H1 (cell line): Measurements from ENCODE around the gene C14orf132. TPM values are rescaled to one million over a fixed set of nuclear protein-coding genes. Genes with fewer than 3 reads are reported as not detected.

Source experiments
- CTCF ChIA-PET: fragments of 300-600 bp; sonication (Branson Sonifier 250); formaldehyde crosslinking; loops from one replicate; lab custom pipeline; 2021; ENCODE audit not compliant: partially characterized antibody; lab: Charles Lee
- POLR2A ChIA-PET: fragments of 300-600 bp; sonication (Branson Sonifier 250); formaldehyde crosslinking; loops from one replicate; lab custom pipeline; 2021; ENCODE audit warnings: inconsistent platforms; ENCODE audit not compliant: partially characterized antibody; lab: Charles Lee
- DNase-seq, 2 experiments: peaks; one replicate each; pipeline versions ENCODE4 v3.0.0 to v3.0.0-alpha.2; 2010 to 2022; ENCODE audit warnings: low spot score in 2 of 2, low read depth in 1 of 2, mixed read lengths in 1 of 2
- FAIRE-seq: peaks from 2 replicates; lab custom pipeline; 2011; peaks lifted over from hg19 to GRCh38; lab: Jason Lieb, UNC
- H2AFZ ChIP-seq: 2 replicates; pipeline ENCODE4 v1.8.1; 2012; ENCODE audit warnings: low read length, inconsistent platforms
- H2AK5ac ChIP-seq: 2 replicates; pipeline ENCODE4 v1.6.1; 2013; ENCODE audit warnings: low read depth, low read length
- H2BK120ac ChIP-seq: replicated peaks from 2 replicates; pipeline ENCODE3; 2013; ENCODE audit warnings: low read depth, low read length, inconsistent platforms
- H2BK12ac ChIP-seq: 2 replicates; pipeline ENCODE4 v1.6.1; 2013; ENCODE audit warnings: low read depth, low read length
- H2BK15ac ChIP-seq: 2 replicates; pipeline ENCODE4 v1.6.1; 2013; ENCODE audit warnings: low read length
- H2BK20ac ChIP-seq: 2 replicates; pipeline ENCODE4 v1.6.1; 2013; ENCODE audit warnings: low read length
- H2BK5ac ChIP-seq: 2 replicates; pipeline ENCODE4 v1.6.1; 2013; ENCODE audit warnings: low read depth, low read length
- H3K14ac ChIP-seq: 2 replicates; pipeline ENCODE4 v1.6.1; 2013; ENCODE audit warnings: inconsistent platforms; ENCODE audit not compliant: insufficient read length
- H3K18ac ChIP-seq: 2 replicates; pipeline ENCODE4 v1.6.1; 2013; ENCODE audit warnings: low read length; ENCODE audit errors: extremely low read depth
- H3K23ac ChIP-seq: 2 replicates; pipeline ENCODE4 v1.6.1; 2013; ENCODE audit warnings: inconsistent platforms; ENCODE audit not compliant: insufficient read length
- H3K23me2 ChIP-seq: 2 replicates; pipeline ENCODE4 v1.6.1; 2013; ENCODE audit warnings: low read depth, low read length
- H3K27ac ChIP-seq: 2 replicates; pipeline ENCODE4 v1.6.1; 2011; ENCODE audit warnings: low read depth, low read length, inconsistent platforms
- H3K27me3 ChIP-seq, 4 experiments: replicated peaks in 1 of 4; 1 replicate in 1 of 4; 2 replicates in 3 of 4; pipeline versions ENCODE4 v1.6.1 to v1.8.1; 2011 to 2013; ENCODE audit warnings: low read length in 3 of 4, mild to moderate bottlenecking in 3 of 4, inconsistent platforms in 2 of 4, mixed read lengths in 2 of 4, moderate library complexity in 1 of 4; ENCODE audit not compliant: control insufficient read depth in 3 of 4, insufficient read depth in 3 of 4; ENCODE audit errors: extremely low read depth in 1 of 4
- H3K36me3 ChIP-seq, 4 experiments: 2 replicates each; pipeline versions ENCODE4 v1.6.1 to v1.8.1; 2011 to 2013; ENCODE audit warnings: mild to moderate bottlenecking in 4 of 4, low read length in 3 of 4, moderate library complexity in 2 of 4, control low read depth in 1 of 4, inconsistent platforms in 1 of 4; ENCODE audit not compliant: insufficient read depth in 4 of 4, control insufficient read depth in 2 of 4
- H3K4ac ChIP-seq: replicated peaks from 2 replicates; pipeline ENCODE3; 2013; ENCODE audit warnings: low read length, low read depth, mixed read lengths, inconsistent platforms; ENCODE audit not compliant: insufficient read length
- H3K4me1 ChIP-seq, 4 experiments: replicated peaks in 1 of 4; 1 replicate in 1 of 4; 2 replicates in 3 of 4; pipeline versions ENCODE4 v1.6.1 to v1.8.1; 2011 to 2013; ENCODE audit warnings: low read length in 3 of 4, inconsistent platforms in 2 of 4, mixed read lengths in 1 of 4; ENCODE audit not compliant: insufficient read depth in 4 of 4, control insufficient read depth in 3 of 4
- H3K4me2 ChIP-seq, 2 experiments: 2 replicates each; pipeline versions ENCODE4 v1.6.1 to v1.8.1; 2011 to 2013; ENCODE audit warnings: low read depth in 2 of 2, low read length in 2 of 2, control low read depth in 1 of 2, inconsistent platforms in 1 of 2, mild to moderate bottlenecking in 1 of 2; ENCODE audit not compliant: insufficient read depth in 1 of 2
- H3K4me3 ChIP-seq, 4 experiments: fragments of 200-600, 300-600 bp in 1 of 4; sonication (generic), shearing (Covaris generic), sonication (Bioruptor Twin) in 1 of 4; 2 replicates each; pipeline versions ENCODE4 v1.5.1 to v1.8.1; 2011 to 2016; ENCODE audit warnings: low read length in 4 of 4, low read depth in 3 of 4, control low read depth in 2 of 4, inconsistent platforms in 2 of 4, mild to moderate bottlenecking in 2 of 4, mixed read lengths in 1 of 4, moderate library complexity in 1 of 4; ENCODE audit not compliant: insufficient read depth in 2 of 4; ENCODE audit errors: extremely low read depth in 1 of 4
- H3K56ac ChIP-seq: replicated peaks from 2 replicates; pipeline ENCODE3; 2013; ENCODE audit warnings: low read depth, mild to moderate bottlenecking, mixed read lengths, low read length, inconsistent platforms; ENCODE audit not compliant: insufficient read length
- H3K79me1 ChIP-seq: 2 replicates; pipeline ENCODE4 v1.6.1; 2013; ENCODE audit warnings: low read depth, low read length, control low read depth
- H3K79me2 ChIP-seq, 2 experiments: 2 replicates each; pipeline versions ENCODE4 v1.6.1 to v1.8.1; 2012 to 2013; ENCODE audit warnings: low read length in 2 of 2, mild to moderate bottlenecking in 2 of 2, inconsistent platforms in 1 of 2; ENCODE audit not compliant: insufficient read depth in 2 of 2, control insufficient read depth in 1 of 2
- H3K9ac ChIP-seq, 4 experiments: replicated peaks in 1 of 4; 1 replicate in 1 of 4; 2 replicates in 3 of 4; pipeline versions ENCODE4 v1.6.1 to v1.8.1; 2011 to 2013; ENCODE audit warnings: low read depth in 3 of 4, low read length in 3 of 4, control low read depth in 2 of 4, mild to moderate bottlenecking in 2 of 4, moderate library complexity in 2 of 4, inconsistent platforms in 1 of 4; ENCODE audit errors: extremely low read depth in 1 of 4
- H3K9me3 ChIP-seq, 2 experiments: 2 replicates each; pipeline versions ENCODE4 v1.6.1 to v1.8.1; 2012 to 2013; ENCODE audit warnings: mild to moderate bottlenecking in 2 of 2, moderate library complexity in 2 of 2, control low read depth in 1 of 2, inconsistent platforms in 1 of 2, low read depth in 1 of 2, low read length in 1 of 2, mixed read lengths in 1 of 2; ENCODE audit not compliant: insufficient read depth in 2 of 2
- H4K20me1 ChIP-seq, 2 experiments: replicated peaks in 1 of 2; 2 replicates each; pipeline versions ENCODE3 to v1.8.1; 2011 to 2013; ENCODE audit warnings: inconsistent platforms in 2 of 2, low read length in 2 of 2, mild to moderate bottlenecking in 1 of 2; ENCODE audit not compliant: insufficient read depth in 2 of 2, control insufficient read depth in 1 of 2
- H4K5ac ChIP-seq: 2 replicates; pipeline ENCODE4 v1.6.1; 2013; ENCODE audit warnings: low read length, low read depth, mixed read lengths, inconsistent platforms; ENCODE audit not compliant: insufficient read length
- H4K8ac ChIP-seq: 2 replicates; pipeline ENCODE4 v1.8.0; 2013; ENCODE audit warnings: mild to moderate bottlenecking, moderate library complexity, low read length, inconsistent platforms; ENCODE audit not compliant: insufficient read depth; ENCODE audit errors: extremely low read depth
- H4K91ac ChIP-seq: replicated peaks from 2 replicates; pipeline ENCODE3; 2013; ENCODE audit warnings: low read length, mixed read lengths, inconsistent platforms; ENCODE audit not compliant: insufficient read length
- SRF ChIP-seq: IDR thresholded peaks from 2 replicates; pipeline ENCODE4 v1.6.1; 2011; ENCODE audit warnings: mild to moderate bottlenecking, low read depth, low read length, moderate library complexity
- WGBS, 2 experiments: shearing (Covaris generic) in 1 of 2; methylation state at CpG; one replicate each; pipeline versions ENCODE4 v1.1.6 to v1.1.7; 2013 to 2015; ENCODE audit warnings: low lambda C conversion rate in 2 of 2, mixed read lengths in 2 of 2, inconsistent platforms in 1 of 2, low coverage in 1 of 2, missing lambda C conversion rate in 1 of 2; ENCODE audit not compliant: insufficient replicate concordance in 2 of 2, insufficient coverage in 1 of 2, insufficient read length in 1 of 2; ENCODE audit errors: extremely low coverage in 1 of 2, missing lambda C conversion rate in 1 of 2; 5-methylcytosine and 5-hydroxymethylcytosine counted together
- polyA plus RNA-seq, 7 experiments: library from polyadenylated mRNA; depleted of rRNA in 3 of 7; stranded (reverse) in 5 of 7; unstranded in 2 of 7; fragments of >200 nt in 5 of 7; fragments of 200-250 nt in 2 of 7; gene quantifications; 1 replicate in 5 of 7; 2 replicates in 1 of 7; 4 replicates in 1 of 7; pipeline versions ENCODE4 v1.2.1 to v1.2.3, GENCODE V29; 2011 to 2013; ENCODE audit warnings: missing spikeins in 2 of 7, mixed read lengths in 2 of 7
- total RNA-seq: library from RNA; stranded (reverse); fragmentation: NEBNext Ultra II Directional; extraction: Animal tissue kit (Norgen Biotek cat#: 25700); gene quantifications from 2 replicates; pipeline ENCODE4 v1.2.1, GENCODE V29; 2021

Gene C14orf132
- total and polyA plus RNA-seq, 2 of the 8 experiments (the other 6 are each of a cell fraction or from before 2014, with no cell fraction given): 11.7 to 32.5 TPM

GRCh38 chr14:96108061-96108795, 69.1 kb downstream of the C14orf132 start:
- ChIA-PET CTCF (interaction anchor here (1.2 to 13.0 kb wide), 4 partner anchors 10 to 548 kb away, joined by 4 to 268 read pairs (median 8); no protein-coding TSS in a partner anchor), POLR2A (no interaction called here)
- H3K79me1 ChIP-seq: no peaks in the 10 kb centered on the region
- no peak overlapping the region for H3K4me3 ChIP-seq
- no peak overlapping the region for H2BK5ac ChIP-seq
- no peak overlapping the region for H2AFZ ChIP-seq
- no peaks in the 10 kb centered on the region for H3K23me2 ChIP-seq
- H3K27me3 ChIP-seq: no peaks in the 10 kb centered on the region
- no peak overlapping the region for H3K9ac ChIP-seq
- no peak overlapping the region for H3K14ac ChIP-seq
- no peaks in the 10 kb centered on the region for H3K4me1 ChIP-seq
- no peak overlapping the region for H3K27ac ChIP-seq
- no peak overlapping the region for H4K8ac ChIP-seq
- no peak overlapping the region for H2BK120ac ChIP-seq
- H2BK12ac ChIP-seq: no peak overlapping the region
- H3K36me3 ChIP-seq: no peaks in the 10 kb centered on the region
- no peak overlapping the region for H4K91ac ChIP-seq
- H4K20me1 ChIP-seq: no peaks in the 10 kb centered on the region
- FAIRE-seq: no peak
- no peak overlapping the region for H4K5ac ChIP-seq
- H2BK20ac ChIP-seq: no peak overlapping the region
- H2AK5ac ChIP-seq: no peak overlapping the region
- H3K23ac ChIP-seq: no peak overlapping the region
- no peak overlapping the region for H3K56ac ChIP-seq
- no peak overlapping the region for H3K4ac ChIP-seq
- peaks cover 11 to 13% of the 10 kb centered on the region in 2 experiments for H3K9me3 ChIP-seq
- no peak overlapping the region for H3K4me2 ChIP-seq
- WGBS, 2 experiments: 98% methylated on average over 4 of the region's 5 CpGs; no CpG with 5 or more reads in 1 of the 2 experiments
- no peak for DNase-seq
- H3K79me2 ChIP-seq: no peaks in the 10 kb centered on the region
- H3K18ac ChIP-seq: no peak overlapping the region
- H2BK15ac ChIP-seq: no peak overlapping the region
- no peak for TF ChIP-seq SRF
